GM15510 (cell line): Measurements from ENCODE around the gene HNRNPL.

Source experiments
- POLR2A ChIP-seq: IDR thresholded peaks from 3 replicates; pipeline ENCODE4 v1.6.1; 2011; ENCODE audit warnings: borderline replicate concordance; ENCODE audit not compliant: insufficient read length; ENCODE audit errors: extremely low read depth

Gene HNRNPL

GRCh38 chr19:38849860-38850435, at the start of gene HNRNPL:
HNRNPL (minus strand) TSS chr19:38849986; CDS start chr19:38849966, 20 bp downstream.
- TF ChIP-seq POLR2A: peak; percentile 94

- no peak for TF ChIP-seq POLR2A
Measured at GRCh38 chr19:38898788-38899446, 49.1 kb upstream of the HNRNPL start.

GRCh38 chr19:38894968-38895367, 45.2 kb upstream of the HNRNPL start:
- no peak for TF ChIP-seq POLR2A

- no peak for TF ChIP-seq POLR2A
Measured at GRCh38 chr19:38893341-38893771, 43.6 kb upstream of the HNRNPL start.

GRCh38 chr19:38892841-38893240, 43.1 kb upstream of the HNRNPL start:
- TF ChIP-seq POLR2A: no peak

- no peak for TF ChIP-seq POLR2A
Measured at GRCh38 chr19:38891771-38892170, 42.0 kb upstream of the HNRNPL start.

- no peak for TF ChIP-seq POLR2A
Measured at GRCh38 chr19:38890686-38891085, 40.9 kb upstream of the HNRNPL start.

- TF ChIP-seq POLR2A: no peak
Measured at GRCh38 chr19:38889803-38890202, 40.0 kb upstream of the HNRNPL start.

- no peak for TF ChIP-seq POLR2A
Measured at GRCh38 chr19:38888876-38889275, 39.1 kb upstream of the HNRNPL start.

GRCh38 chr19:38883286-38883685, 33.5 kb upstream of the HNRNPL start:
- TF ChIP-seq POLR2A: no peak

- TF ChIP-seq POLR2A: no peak
Measured at GRCh38 chr19:38880882-38881609, 31.3 kb upstream of the HNRNPL start.

GRCh38 chr19:38880076-38880881, 30.5 kb upstream of the HNRNPL start:
- no peak for TF ChIP-seq POLR2A

- no peak for TF ChIP-seq POLR2A
Measured at GRCh38 chr19:38879400-38879751, 29.6 kb upstream of the HNRNPL start.

GRCh38 chr19:38878575-38879399, 29.0 kb upstream of the HNRNPL start:
- TF ChIP-seq POLR2A: no peak

GRCh38 chr19:38877781-38878574, 28.2 kb upstream of the HNRNPL start, which contains the start of gene RINL:
RINL (minus strand) TSS chr19:38878275; CDS start chr19:38876742, 1,533 bp downstream.
- peak; percentile 76 for TF ChIP-seq POLR2A
